Stomach (tissue), 4 donors: Measurements from ENCODE around the gene CHPF2.

ENCODE experiments used
- CTCF ChIP-seq, 7 experiments: fragments of 450-650 bp in 4 of 7; fragments of 200-600 bp in 3 of 7; sonication (generic) in 3 of 7; IDR thresholded peaks; one replicate each; pipeline ENCODE4 v1.5.1; 2016 to 2019; ENCODE audit warnings: antibody characterized with exemption in 7 of 7, control low read depth in 2 of 7, mild to moderate bottlenecking in 1 of 7
- POLR2A ChIP-seq, 4 donors: fragments of 450-650 bp; IDR thresholded peaks; one replicate each; pipeline ENCODE4 v1.6.1; 2016; ENCODE audit warnings: antibody characterized with exemption in 4 of 4, control low read depth in 2 of 4, mild to moderate bottlenecking in 1 of 4, moderate library complexity in 1 of 4
- POLR2AphosphoS5 ChIP-seq, 3 donors: sonication (generic); formaldehyde crosslinking; IDR thresholded peaks; one replicate each; pipeline ENCODE4 v1.6.1; 2016; ENCODE audit warnings: antibody characterized with exemption in 3 of 3

GRCh38 chr7:151210087-151210854, 22.0 kb upstream of the CHPF2 start, which contains the start of gene H2BK1:
- no peak for TF ChIP-seq CTCF (IDR thresholded peaks at IDR 0.05)
- no peak for TF ChIP-seq POLR2AphosphoS5 (IDR thresholded peaks at IDR 0.05)
- no peak for TF ChIP-seq POLR2A (IDR thresholded peaks at IDR 0.05)
